Measurements from ENCODE around the gene DPF3. TPM values are rescaled to one million over a fixed set of nuclear protein-coding genes. Genes with fewer than 3 reads are reported as not detected.

The DPF3 gene
- total RNA-seq, 2 donors from 2014 or later, result 0.13 to 1.2 TPM

GRCh38 chr14:72653026-72653425 is 240.9 kb downstream of the DPF3 start:
- ATAC-seq, result no peak
- no peaks in the 10 kb centered on the region for H3K36me3 Mint-ChIP-seq (ENCODE audit: low read depth)
- peaks cover 3% of the 10 kb centered on the region for H3K4me1 Mint-ChIP-seq

DNA sequence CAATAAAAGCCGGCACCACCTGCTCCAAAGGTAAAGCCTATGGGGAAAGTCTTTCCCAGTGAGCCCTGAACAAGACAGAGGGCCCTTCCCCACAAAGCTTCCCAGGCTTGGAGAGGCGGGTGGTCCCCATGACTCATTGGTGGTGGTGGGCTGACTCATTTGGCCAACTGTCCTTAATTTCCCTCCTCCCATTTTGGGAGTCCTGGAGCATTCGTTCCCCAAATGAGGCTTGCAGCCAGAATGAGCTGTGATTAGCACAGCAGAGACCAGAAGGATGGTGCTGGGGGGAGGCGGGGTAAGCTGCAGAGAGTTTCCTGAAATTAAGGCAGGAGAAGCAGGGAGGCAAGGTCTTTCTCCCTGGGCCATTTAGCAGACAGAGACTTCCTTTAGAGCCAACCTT is 241.7 kb downstream of the DPF3 start:
- ATAC-seq (no peak), DNase-seq (no peak)
- Mint-ChIP-seq H3K4me1 (peaks cover 3% of the 10 kb centered on the region), H3K27me3 (peaks cover 16% of the 10 kb centered on the region), H3K27ac (no peak overlapping the region), H3K4me3 (no peak overlapping the region), H3K36me3 (ENCODE audit: low read depth) (no peaks in the 10 kb centered on the region)
- H3K9me3 ChIP-seq (ENCODE audit: control insufficient read depth, low read length, poor library complexity, severe bottlenecking), result no peaks in the 10 kb centered on the region

More at GRCh38 chr14:72653026-72653425, 240.9 kb downstream of the DPF3 start:
- Mint-ChIP-seq H3K4me3 (no peak overlapping the region), H3K27me3 (peaks cover 16% of the 10 kb centered on the region), H3K27ac (no peak overlapping the region)
- no peaks in the 10 kb centered on the region for H3K9me3 ChIP-seq (ENCODE audit: control insufficient read depth, low read length, poor library complexity, severe bottlenecking)
- DNase-seq, result no peak

GRCh38 chr14:72651714-72652113 is 242.2 kb downstream of the DPF3 start:
- ATAC-seq, result no peak
- Mint-ChIP-seq H3K4me1 (peaks cover 3% of the 10 kb centered on the region), H3K27ac (no peak overlapping the region), H3K4me3 (no peak overlapping the region), H3K36me3 (ENCODE audit: low read depth) (no peaks in the 10 kb centered on the region), H3K27me3 (peaks cover 16% of the 10 kb centered on the region)
- DNase-seq, result no peak
- H3K9me3 ChIP-seq (ENCODE audit: control insufficient read depth, low read length, poor library complexity, severe bottlenecking), result no peaks in the 10 kb centered on the region

DNA sequence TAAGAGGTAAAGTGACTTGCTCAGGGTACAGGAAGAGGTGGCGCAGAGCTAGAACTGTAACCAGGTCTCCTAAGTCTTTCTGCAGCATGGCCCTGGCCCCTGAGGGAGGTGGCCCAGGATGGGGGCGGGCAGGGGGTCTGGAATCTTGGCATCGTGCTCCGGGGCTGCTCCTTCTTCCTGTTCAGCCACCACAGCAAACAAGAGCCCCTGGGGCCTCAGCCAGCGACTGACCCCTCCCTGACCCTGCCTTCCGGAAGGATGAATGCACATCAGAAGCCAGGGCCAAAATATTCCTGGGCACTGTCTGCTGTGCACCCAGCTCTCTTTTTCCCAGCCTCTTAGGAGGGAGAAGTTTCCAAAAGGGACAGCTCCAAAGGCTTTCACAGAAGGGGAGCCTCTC is 242.8 kb downstream of the DPF3 start:
- H3K9me3 ChIP-seq (ENCODE audit: control insufficient read depth, low read length, poor library complexity, severe bottlenecking), result no peaks in the 10 kb centered on the region
- H3K27me3 Mint-ChIP-seq, result peaks cover 16% of the 10 kb centered on the region
- DNase-seq (no peak), ATAC-seq (no peak)
- H3K4me3 Mint-ChIP-seq, result no peak overlapping the region
- peaks cover 3% of the 10 kb centered on the region for H3K4me1 Mint-ChIP-seq
- no peaks in the 10 kb centered on the region for H3K36me3 Mint-ChIP-seq (ENCODE audit: low read depth)
- H3K27ac Mint-ChIP-seq, result no peak overlapping the region

GRCh38 chr14:72649603-72650227 is 244.2 kb downstream of the DPF3 start:
- H3K9me3 ChIP-seq (ENCODE audit: control insufficient read depth, low read length, poor library complexity, severe bottlenecking), result no peaks in the 10 kb centered on the region
- H3K4me3 Mint-ChIP-seq, result no peak overlapping the region
- DNase-seq (no peak), ATAC-seq (no peak)
- no peaks in the 10 kb centered on the region for H3K36me3 Mint-ChIP-seq (ENCODE audit: low read depth)
- peaks cover 3% of the 10 kb centered on the region for H3K4me1 Mint-ChIP-seq
- H3K27ac Mint-ChIP-seq, result no peak overlapping the region
- H3K27me3 Mint-ChIP-seq, result peaks cover 16% of the 10 kb centered on the region

DNA sequence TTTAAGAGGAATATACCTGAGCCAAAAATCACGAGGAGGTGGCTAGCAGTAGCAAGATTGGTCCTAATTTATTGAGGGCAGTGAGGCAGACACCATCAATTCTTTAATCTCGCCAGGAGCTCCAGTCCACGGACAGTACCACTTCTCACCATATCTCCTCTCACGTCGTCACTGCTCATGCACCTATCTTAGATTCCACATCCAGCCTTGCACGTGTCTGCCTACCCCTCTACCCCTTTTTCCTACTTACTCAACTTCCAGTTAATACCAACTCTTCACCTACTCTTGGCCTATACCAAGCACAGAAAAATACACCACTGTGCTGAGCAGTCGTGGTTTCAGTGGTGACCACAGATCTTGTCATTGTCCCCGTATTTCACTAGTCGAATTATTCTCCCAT is 246.1 kb downstream of the DPF3 start:
- H3K27me3 Mint-ChIP-seq, result peaks cover 16% of the 10 kb centered on the region
- ATAC-seq, result no peak
- H3K36me3 Mint-ChIP-seq (ENCODE audit: low read depth), result no peaks in the 10 kb centered on the region
- H3K9me3 ChIP-seq (ENCODE audit: control insufficient read depth, low read length, poor library complexity, severe bottlenecking), result no peaks in the 10 kb centered on the region
- no peak overlapping the region for H3K27ac Mint-ChIP-seq
- H3K4me3 Mint-ChIP-seq, result no peak overlapping the region
- no peak for DNase-seq
- H3K4me1 Mint-ChIP-seq, result no peaks in the 10 kb centered on the region

DNA sequence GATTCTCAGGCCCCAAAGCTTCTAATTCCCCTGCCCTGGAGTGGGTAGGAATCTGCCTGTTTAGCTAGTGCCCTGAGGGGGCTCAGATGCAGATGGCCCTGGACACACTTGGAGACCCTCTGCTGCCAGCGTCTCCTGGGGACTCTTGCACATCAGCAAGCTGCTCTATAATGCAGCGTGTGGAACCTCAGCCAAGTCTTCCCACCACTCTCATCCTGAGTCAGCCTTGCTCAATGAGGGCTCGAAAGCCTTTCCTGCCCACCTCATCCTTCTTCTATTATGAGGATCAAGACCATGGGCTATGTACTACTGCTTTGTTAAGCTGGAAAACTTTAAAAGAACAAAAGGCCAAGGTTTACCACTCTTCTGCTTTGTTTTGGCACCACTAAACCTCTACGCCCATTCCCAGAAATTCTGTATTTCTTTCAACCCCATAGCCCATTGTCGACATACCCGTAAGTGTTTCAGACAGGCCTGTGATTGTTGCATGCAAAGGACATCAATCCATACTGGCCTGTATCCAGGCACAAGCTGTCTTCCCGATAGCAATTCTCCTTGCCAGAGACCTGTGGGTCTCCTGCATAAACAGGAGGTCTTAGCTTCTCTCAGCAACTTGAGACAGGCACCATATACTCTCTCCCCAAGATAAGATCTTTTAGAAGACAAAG is 246.9 kb downstream of the DPF3 start:
- Mint-ChIP-seq H3K36me3 (ENCODE audit: low read depth) (no peaks in the 10 kb centered on the region), H3K27ac (no peak overlapping the region), H3K27me3 (peaks cover 16% of the 10 kb centered on the region), H3K4me3 (no peak overlapping the region), H3K4me1 (no peaks in the 10 kb centered on the region)
- no peak for DNase-seq
- ATAC-seq, result no peak
- no peaks in the 10 kb centered on the region for H3K9me3 ChIP-seq (ENCODE audit: control insufficient read depth, low read length, poor library complexity, severe bottlenecking)

- H3K4me3 Mint-ChIP-seq, result no peak overlapping the region
- H3K4me1 Mint-ChIP-seq, result no peaks in the 10 kb centered on the region
- no peak overlapping the region for H3K27ac Mint-ChIP-seq
- no peak for ATAC-seq
- no peak for DNase-seq
- peaks cover 10% of the 10 kb centered on the region for H3K27me3 Mint-ChIP-seq
- no peaks in the 10 kb centered on the region for H3K9me3 ChIP-seq (ENCODE audit: control insufficient read depth, low read length, poor library complexity, severe bottlenecking)
- H3K36me3 Mint-ChIP-seq (ENCODE audit: low read depth), result no peaks in the 10 kb centered on the region
These were observed 248.2 kb downstream of the DPF3 start for GRCh38 chr14:72645706-72646105.

GRCh38 chr14:72644758-72645489 is 249.0 kb downstream of the DPF3 start:
- no peak overlapping the region for H3K27ac Mint-ChIP-seq
- peaks cover 3% of the 10 kb centered on the region for H3K27me3 Mint-ChIP-seq
- no peaks in the 10 kb centered on the region for H3K36me3 Mint-ChIP-seq (ENCODE audit: low read depth)
- ATAC-seq, result no peak
- H3K4me3 Mint-ChIP-seq, result no peak overlapping the region
- H3K4me1 Mint-ChIP-seq, result no peaks in the 10 kb centered on the region
- H3K9me3 ChIP-seq (ENCODE audit: control insufficient read depth, low read length, poor library complexity, severe bottlenecking), result no peaks in the 10 kb centered on the region
- no peak for DNase-seq

GRCh38 chr14:72644038-72644437 is 249.9 kb downstream of the DPF3 start:
- no peaks in the 10 kb centered on the region for H3K36me3 Mint-ChIP-seq (ENCODE audit: low read depth)
- H3K27ac Mint-ChIP-seq, result no peak overlapping the region
- DNase-seq, result no peak
- ATAC-seq, result no peak
- H3K4me1 Mint-ChIP-seq, result no peaks in the 10 kb centered on the region
- H3K4me3 Mint-ChIP-seq, result no peak overlapping the region
- H3K27me3 Mint-ChIP-seq, result no peaks in the 10 kb centered on the region
- H3K9me3 ChIP-seq (ENCODE audit: control insufficient read depth, low read length, poor library complexity, severe bottlenecking), result no peaks in the 10 kb centered on the region

GRCh38 chr14:72643317-72643801 is 250.5 kb downstream of the DPF3 start:
- no peaks in the 10 kb centered on the region for H3K9me3 ChIP-seq (ENCODE audit: control insufficient read depth, low read length, poor library complexity, severe bottlenecking)
- Mint-ChIP-seq H3K36me3 (ENCODE audit: low read depth) (no peaks in the 10 kb centered on the region), H3K27me3 (no peaks in the 10 kb centered on the region), H3K27ac (no peak overlapping the region), H3K4me1 (no peaks in the 10 kb centered on the region), H3K4me3 (no peak overlapping the region)
- no peak for ATAC-seq
- DNase-seq, result no peak

GRCh38 chr14:72640911-72641485 is 252.9 kb downstream of the DPF3 start:
- Mint-ChIP-seq H3K4me1 (no peaks in the 10 kb centered on the region), H3K36me3 (ENCODE audit: low read depth) (no peaks in the 10 kb centered on the region), H3K4me3 (no peak overlapping the region), H3K27ac (no peak overlapping the region), H3K27me3 (no peaks in the 10 kb centered on the region)
- H3K9me3 ChIP-seq (ENCODE audit: control insufficient read depth, low read length, poor library complexity, severe bottlenecking), result no peaks in the 10 kb centered on the region
- DNase-seq (no peak), ATAC-seq (no peak)

GRCh38 chr14:72638021-72638420 is 255.9 kb downstream of the DPF3 start:
- no peak for ATAC-seq
- no peaks in the 10 kb centered on the region for H3K9me3 ChIP-seq (ENCODE audit: control insufficient read depth, low read length, poor library complexity, severe bottlenecking)
- Mint-ChIP-seq H3K36me3 (ENCODE audit: low read depth) (no peaks in the 10 kb centered on the region), H3K4me3 (no peak overlapping the region), H3K27ac (no peak overlapping the region), H3K27me3 (no peaks in the 10 kb centered on the region), H3K4me1 (no peaks in the 10 kb centered on the region)
- no peak for DNase-seq

Data from T-helper 17 cell (primary cell).